GM12892 (cell line): ENCODE measurements around the gene GIMAP6.

Source experiments
- POLR2A ChIP-seq: IDR thresholded peaks from 2 replicates; pipeline ENCODE4 v1.6.1; 2011; ENCODE audit warnings: low read depth, low read length, control low read depth
- POLR2AphosphoS5 ChIP-seq: IDR thresholded peaks from 2 replicates; pipeline ENCODE4 v1.6.1; 2011; ENCODE audit warnings: low read depth, low read length, control low read depth

DNA sequence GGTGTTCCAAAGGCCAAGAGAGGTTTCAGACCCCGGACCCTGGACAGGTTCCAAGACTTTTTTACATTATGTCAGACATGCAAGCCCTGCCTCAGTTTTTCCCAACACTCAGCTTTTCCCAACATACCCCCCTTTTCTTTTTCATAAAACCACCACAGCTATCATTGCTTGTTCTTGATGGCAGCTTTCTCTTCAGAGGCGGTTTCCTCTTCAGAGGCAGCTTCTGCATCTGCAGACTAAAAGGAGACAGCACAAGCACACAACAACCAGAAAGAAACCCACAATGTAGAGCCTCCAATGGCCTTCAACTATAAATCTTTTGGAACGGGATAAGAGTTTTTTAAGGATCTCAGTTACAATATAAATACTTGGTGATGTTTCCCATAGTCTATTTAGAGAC, 19.3 kb downstream of the GIMAP6 start:
- no peak for TF ChIP-seq POLR2A
- TF ChIP-seq POLR2AphosphoS5 = no peak
